ENCODE data around the gene TBXA2R.
"Not testable (repeated sequence)": the region's sequence is repeated elsewhere in the genome, so short reads cannot be mapped to it uniquely, and the experiment has no call there.

TBXA2R gene

GRCh38 chr19:3639479-3639878 is 32.8 kb upstream of the TBXA2R start:
- no peak for DNase-seq (ENCODE audit: low read depth, low spot score)

GRCh38 chr19:3638208-3639193 is 31.8 kb upstream of the TBXA2R start:
- no peak for DNase-seq (ENCODE audit: low read depth, low spot score)

- DNase-seq (ENCODE audit: low read depth, low spot score), result no peak
Observed at GRCh38 chr19:3637621-3638020, 30.9 kb upstream of the TBXA2R start.

- no peak for DNase-seq (ENCODE audit: low read depth, low spot score)
Observed at GRCh38 chr19:3636962-3637361, 30.3 kb upstream of the TBXA2R start.

- no peak for DNase-seq (ENCODE audit: low read depth, low spot score)
Observed at GRCh38 chr19:3636506-3636905, 29.8 kb upstream of the TBXA2R start.

GRCh38 chr19:3634496-3635045 is 27.9 kb upstream of the TBXA2R start:
- no peak for DNase-seq (ENCODE audit: low read depth, low spot score)

- no peak for DNase-seq (ENCODE audit: low read depth, low spot score)
Observed at GRCh38 chr19:3633559-3633988, 26.9 kb upstream of the TBXA2R start.

- DNase-seq (ENCODE audit: low read depth, low spot score), result no peak
Observed at GRCh38 chr19:3632739-3633558, 26.3 kb upstream of the TBXA2R start.

- DNase-seq (ENCODE audit: low read depth, low spot score), result no peak
Observed at GRCh38 chr19:3632098-3632497, 25.4 kb upstream of the TBXA2R start.

GRCh38 chr19:3631053-3631861 is 24.6 kb upstream of the TBXA2R start:
- no peak for DNase-seq (ENCODE audit: low read depth, low spot score)

- DNase-seq (ENCODE audit: low read depth, low spot score), result not testable (repeated sequence)
Observed at GRCh38 chr19:3628766-3629165, 22.1 kb upstream of the TBXA2R start.

- no peak for DNase-seq (ENCODE audit: low read depth, low spot score)
Observed at GRCh38 chr19:3627351-3627723, 20.7 kb upstream of the TBXA2R start.

- peak; percentile 93 for DNase-seq (ENCODE audit: low read depth, low spot score)
Observed at GRCh38 chr19:3626473-3627350, 20.0 kb upstream of the TBXA2R start, which contains the start of gene CACTIN. Gene CACTIN, minus strand, starts transcription at chr19:3626790. Its CDS starts 28 bp downstream, at chr19:3626762.

- no peak for DNase-seq (ENCODE audit: low read depth, low spot score)
Observed at GRCh38 chr19:3625996-3626472, 19.4 kb upstream of the TBXA2R start.

GRCh38 chr19:3623716-3624115 is 17.0 kb upstream of the TBXA2R start:
- DNase-seq (ENCODE audit: low read depth, low spot score), result no peak

GRCh38 chr19:3622224-3622623 is 15.5 kb upstream of the TBXA2R start:
- no peak for DNase-seq (ENCODE audit: low read depth, low spot score)

- no peak for DNase-seq (ENCODE audit: low read depth, low spot score)
Observed at GRCh38 chr19:3621689-3622088, 15.0 kb upstream of the TBXA2R start.

GRCh38 chr19:3620817-3621547 is 14.3 kb upstream of the TBXA2R start:
- DNase-seq (ENCODE audit: low read depth, low spot score), result no peak

GRCh38 chr19:3620145-3620816 is 13.6 kb upstream of the TBXA2R start:
- no peak for DNase-seq (ENCODE audit: low read depth, low spot score)

Measured in iPS DF 19.7 (cell line).